Measurements from ENCODE around the gene METTL2B.
"Not testable (repeated sequence)": the region's sequence is repeated elsewhere in the genome, so short reads cannot be mapped to it uniquely, and the experiment has no call there.

The METTL2B gene

GRCh38 chr7:128529191-128529590, 52.6 kb downstream of the METTL2B start:
- not testable (repeated sequence) for DNase-seq

- not testable (repeated sequence) for DNase-seq
These were observed 53.7 kb downstream of the METTL2B start for GRCh38 chr7:128530121-128530854.

DNA sequence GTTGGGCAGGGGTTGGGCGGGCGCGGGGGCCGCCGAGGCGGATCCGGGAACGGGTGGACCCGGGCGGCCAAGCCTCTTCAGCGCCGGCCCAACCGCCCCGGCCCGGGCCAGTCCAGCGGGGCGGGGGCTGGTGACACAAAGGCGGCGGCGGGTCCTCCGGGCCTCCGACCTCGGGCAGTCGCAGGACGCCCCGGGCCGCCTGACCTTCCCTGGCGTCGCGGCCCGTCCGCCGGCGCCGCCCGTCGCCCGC, 54.2 kb downstream of the METTL2B start:
- DNase-seq = no peak

- peak; percentile 35 for DNase-seq
These were observed 54.8 kb downstream of the METTL2B start for GRCh38 chr7:128531105-128531954.

DNA sequence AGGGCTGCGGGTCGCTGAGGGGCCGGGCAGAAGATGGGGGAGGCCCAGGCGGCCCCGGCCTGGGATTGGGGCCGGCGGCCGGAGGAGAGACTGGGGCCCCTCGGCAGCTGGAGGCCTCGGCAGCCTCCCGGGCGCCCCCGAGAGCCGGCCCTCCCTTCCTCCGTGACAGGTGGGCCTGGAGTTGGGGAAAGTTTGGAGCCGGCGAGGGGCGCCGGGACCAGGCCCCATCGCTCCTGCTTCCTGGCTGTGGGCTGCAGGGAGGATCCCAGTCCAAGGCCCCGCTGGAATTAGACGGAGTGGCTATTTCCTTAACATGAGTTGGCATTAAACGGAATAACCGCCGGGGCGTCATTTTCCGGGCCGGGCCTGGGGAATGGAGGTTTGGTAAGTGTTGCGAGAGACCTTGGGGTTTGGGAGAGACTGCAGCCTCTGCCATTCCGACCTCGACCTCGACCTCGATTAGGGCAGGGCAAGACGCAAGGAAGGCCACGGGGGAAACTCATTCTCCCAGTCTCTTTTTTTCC, 55.5 kb downstream of the METTL2B start:
- not testable (repeated sequence) for DNase-seq

- DNase-seq = not testable (repeated sequence)
These were observed 56.4 kb downstream of the METTL2B start for GRCh38 chr7:128532956-128533355.

DNA sequence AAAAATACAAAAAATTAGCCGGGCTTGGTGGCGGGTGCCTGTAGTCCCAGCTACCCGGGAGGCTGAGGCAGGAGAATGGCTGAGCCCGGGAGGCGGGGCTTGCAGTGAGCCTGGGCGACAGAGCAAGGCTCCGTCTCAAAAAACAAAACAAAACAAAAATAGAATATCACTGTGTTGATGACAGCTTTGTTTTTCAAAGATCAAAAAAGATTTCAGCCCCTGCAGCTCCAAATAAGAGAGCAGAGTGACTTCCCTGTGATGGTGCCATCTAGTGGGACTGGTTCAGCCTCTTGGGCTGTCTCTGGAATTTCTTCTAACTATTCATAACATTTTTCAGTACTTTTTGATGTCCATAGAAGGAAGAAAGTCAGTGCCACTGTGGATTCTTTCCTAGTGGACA, 60.9 kb downstream of the METTL2B start:
- not testable (repeated sequence) for DNase-seq

GRCh38 chr7:128542530-128542929, 66.0 kb downstream of the METTL2B start:
- DNase-seq = not testable (repeated sequence)

- not testable (repeated sequence) for DNase-seq
These were observed 66.8 kb downstream of the METTL2B start for GRCh38 chr7:128543300-128543699.

- not testable (repeated sequence) for DNase-seq
These were observed 69.8 kb downstream of the METTL2B start for GRCh38 chr7:128546319-128546851.

- no peak for DNase-seq
These were observed 74.4 kb downstream of the METTL2B start for GRCh38 chr7:128550920-128551319.

DNA sequence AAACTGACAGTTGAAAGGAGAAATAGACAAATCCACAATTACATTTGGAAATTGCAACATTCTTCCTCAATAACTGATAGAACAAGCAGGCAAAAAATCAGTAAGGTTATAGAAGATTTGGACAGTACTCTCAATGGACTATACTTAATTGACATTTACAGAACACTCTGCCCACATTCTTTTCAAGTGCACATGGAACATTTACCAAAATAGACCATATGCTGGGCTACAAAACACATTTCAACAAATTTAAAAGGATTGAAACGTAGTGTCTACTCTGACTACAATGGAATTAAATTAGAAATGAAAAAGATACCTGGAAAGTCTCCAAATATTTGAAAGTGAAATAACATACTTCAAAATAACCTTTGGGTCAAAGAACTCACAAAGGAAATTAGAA, 77.8 kb downstream of the METTL2B start:
- not testable (repeated sequence) for DNase-seq
